ENCODE data around the gene NCAN.

The NCAN gene

GRCh38 chr19:19274716-19275565, 63.2 kb downstream of the NCAN start:
- Histone ChIP-seq H3K27me3 (no peaks in the 10 kb centered on the region), H3K36me3 (peaks cover 45 to 59% (median 49%) of the 10 kb centered on the region in 11 experiments), H3K4me1 (peaks cover 0 to 14% (median 5%) of the 10 kb centered on the region in 10 experiments; a peak in 11 of 20 replicates), H3K4me3 (no peak overlapping the region), H3K27ac (no peak overlapping the region), H3K9ac (peak overlapping the region in 4 of 11 experiments; percentile 9 to 37 (median 24); a peak in 1 of 22 replicates), H4K20me1 (peaks cover 0 to 54% (median 0%) of the 10 kb centered on the region in 11 experiments; a peak in 7 of 22 replicates), H3K4me2 (peak overlapping the region in 2 of 11 experiments; percentile 3 to 30; a peak in 4 of 22 replicates), H3K9me3 (replicated peaks in 1 of 11) (no peaks in the 10 kb centered on the region)
- TF ChIP-seq Cebpa-rat (IDR thresholded peaks at IDR 0.05): no peak

- peaks cover 0 to 67% (median 8%) of the 10 kb centered on the region in 11 experiments; a peak in 10 of 22 replicates for H4K20me1 ChIP-seq
- peaks cover 58 to 74% (median 64%) of the 10 kb centered on the region in 11 experiments for H3K36me3 ChIP-seq
- no peak for TF ChIP-seq Cebpa-rat (IDR thresholded peaks at IDR 0.05)
- no peaks in the 10 kb centered on the region for H3K9me3 ChIP-seq (replicated peaks in 1 of 11)
- H3K27me3 ChIP-seq: no peaks in the 10 kb centered on the region
- H3K4me3 ChIP-seq: no peak overlapping the region
- peaks cover 0 to 28% (median 9%) of the 10 kb centered on the region in 10 experiments; a peak in 10 of 20 replicates for H3K4me1 ChIP-seq
- H3K4me2 ChIP-seq: no peak overlapping the region
- H3K27ac ChIP-seq: no peak overlapping the region
- H3K9ac ChIP-seq: no peak overlapping the region
Observed at GRCh38 chr19:19276386-19276785, 64.6 kb downstream of the NCAN start.

GRCh38 chr19:19276851-19277250, 65.1 kb downstream of the NCAN start:
- peaks cover 0 to 29% (median 9%) of the 10 kb centered on the region in 10 experiments; a peak in 10 of 20 replicates for H3K4me1 ChIP-seq
- H3K4me3 ChIP-seq: no peak overlapping the region
- H4K20me1 ChIP-seq: peaks cover 0 to 69% (median 11%) of the 10 kb centered on the region in 11 experiments; a peak in 10 of 22 replicates
- no peaks in the 10 kb centered on the region for H3K27me3 ChIP-seq
- no peak overlapping the region for H3K27ac ChIP-seq
- H3K36me3 ChIP-seq: peaks cover 63 to 78% (median 69%) of the 10 kb centered on the region in 11 experiments
- H3K4me2 ChIP-seq: no peak overlapping the region
- H3K9me3 ChIP-seq (replicated peaks in 1 of 11): no peaks in the 10 kb centered on the region
- no peak overlapping the region for H3K9ac ChIP-seq
- TF ChIP-seq Cebpa-rat (IDR thresholded peaks at IDR 0.05): no peak

GRCh38 chr19:19278315-19278714, 66.6 kb downstream of the NCAN start:
- Histone ChIP-seq H3K36me3 (peaks cover 78 to 93% (median 81%) of the 10 kb centered on the region in 11 experiments), H3K27me3 (no peaks in the 10 kb centered on the region), H3K4me1 (peaks cover 0 to 29% (median 9%) of the 10 kb centered on the region in 10 experiments; a peak in 10 of 20 replicates), H4K20me1 (peaks cover 0 to 69% (median 12%) of the 10 kb centered on the region in 11 experiments; a peak in 10 of 22 replicates), H3K9me3 (replicated peaks in 1 of 11) (no peaks in the 10 kb centered on the region), H3K9ac (no peak overlapping the region), H3K27ac (no peak overlapping the region), H3K4me3 (no peak overlapping the region), H3K4me2 (no peak overlapping the region)
- no peak for TF ChIP-seq Cebpa-rat (IDR thresholded peaks at IDR 0.05)

- no peak overlapping the region for H3K9ac ChIP-seq
- H3K4me1 ChIP-seq: peaks cover 0 to 29% (median 9%) of the 10 kb centered on the region in 10 experiments; a peak in 10 of 20 replicates
- TF ChIP-seq Cebpa-rat (IDR thresholded peaks at IDR 0.05): no peak
- no peak overlapping the region for H3K4me2 ChIP-seq
- no peak overlapping the region for H3K4me3 ChIP-seq
- H3K36me3 ChIP-seq: peaks cover 86 to 98% (median 90%) of the 10 kb centered on the region in 11 experiments
- peaks cover 0 to 67% (median 13%) of the 10 kb centered on the region in 11 experiments; a peak in 10 of 22 replicates for H4K20me1 ChIP-seq
- H3K9me3 ChIP-seq (replicated peaks in 1 of 11): no peaks in the 10 kb centered on the region
- no peaks in the 10 kb centered on the region for H3K27me3 ChIP-seq
- H3K27ac ChIP-seq: peak overlapping the region in 2 of 11 experiments; percentile 41 to 49; a peak in 1 of 22 replicates
Observed at GRCh38 chr19:19279062-19279612, 67.4 kb downstream of the NCAN start.

GRCh38 chr19:19279853-19280252, 68.1 kb downstream of the NCAN start:
- Histone ChIP-seq H3K27ac (peak overlapping the region in 3 of 11 experiments; percentile 41 to 68 (median 49); a peak in 6 of 22 replicates), H4K20me1 (peaks cover 0 to 60% (median 13%) of the 10 kb centered on the region in 11 experiments; a peak in 10 of 22 replicates), H3K9ac (peak overlapping the region in 1 of 11 experiments; percentile 33; a peak in 1 of 22 replicates), H3K4me2 (no peak overlapping the region), H3K27me3 (no peaks in the 10 kb centered on the region), H3K9me3 (replicated peaks in 1 of 11) (no peaks in the 10 kb centered on the region), H3K4me3 (no peak overlapping the region), H3K4me1 (peaks cover 0 to 27% (median 8%) of the 10 kb centered on the region in 10 experiments; a peak in 10 of 20 replicates), H3K36me3 (peaks cover 90 to 99% (median 96%) of the 10 kb centered on the region in 11 experiments)
- TF ChIP-seq Cebpa-rat (IDR thresholded peaks at IDR 0.05): no peak

- Histone ChIP-seq H3K27ac (peak overlapping the region in 3 of 11 experiments; percentile 25 to 68 (median 49); a peak in 4 of 22 replicates), H3K4me2 (peak overlapping the region in 3 of 11 experiments; percentile 10 to 22 (median 21); a peak in 3 of 22 replicates), H3K9me3 (replicated peaks in 1 of 11) (no peaks in the 10 kb centered on the region; a peak in 1 of 22 replicates), H3K4me1 (peaks cover 0 to 20% (median 5%) of the 10 kb centered on the region in 10 experiments; a peak in 10 of 20 replicates), H3K27me3 (no peaks in the 10 kb centered on the region), H3K36me3 (peaks cover 90 to 99% (median 97%) of the 10 kb centered on the region in 11 experiments), H3K9ac (peak overlapping the region in 2 of 11 experiments; percentile 3 to 33; a peak in 1 of 22 replicates), H3K4me3 (no peak overlapping the region), H4K20me1 (peaks cover 0 to 52% (median 10%) of the 10 kb centered on the region in 11 experiments; a peak in 10 of 22 replicates)
- peak in 1 of 11 experiments; percentile 48; a peak in 1 of 22 replicates for TF ChIP-seq Cebpa-rat (IDR thresholded peaks at IDR 0.05)
Observed at GRCh38 chr19:19280561-19280960, 68.8 kb downstream of the NCAN start.

GRCh38 chr19:19285686-19286085, 73.9 kb downstream of the NCAN start:
- Histone ChIP-seq H3K27ac (no peak overlapping the region), H3K4me3 (no peak overlapping the region), H3K9me3 (replicated peaks in 1 of 11) (no peaks in the 10 kb centered on the region; a peak in 1 of 22 replicates), H3K36me3 (peaks cover 92 to 100% (median 100%) of the 10 kb centered on the region in 11 experiments), H3K27me3 (no peaks in the 10 kb centered on the region), H3K9ac (no peak overlapping the region), H4K20me1 (peaks cover 0 to 16% (median 9%) of the 10 kb centered on the region in 11 experiments; a peak in 10 of 22 replicates), H3K4me1 (peaks cover 0 to 8% (median 3%) of the 10 kb centered on the region in 10 experiments; a peak in 7 of 20 replicates), H3K4me2 (no peak overlapping the region)
- no peak for TF ChIP-seq Cebpa-rat (IDR thresholded peaks at IDR 0.05)
